HepG2 (cell line): ENCODE measurements around the gene MAN2A2. TPM values are rescaled to one million over a fixed set of nuclear protein-coding genes. Genes with fewer than 3 reads are reported as not detected.

Experiments
- ATAC-seq: fragments of 200-7000 bp; cut with Tn5 transposase; 3 replicates; pipeline ENCODE4 v1.9.1; 2020; ENCODE audit warnings: mild to moderate bottlenecking, moderate library complexity
- BruUV-seq: library from RNA; stranded (reverse); fragments of 400-500 nt; replicated peaks from 2 replicates; lab custom pipeline; 2021; lab: Mats Ljungman, UMichigan
- CTCF ChIA-PET: fragments of 300-600 bp; formaldehyde crosslinking; extraction: SDS; loops from one replicate; lab custom pipeline; 2021; ENCODE audit warnings: low total read pairs, inconsistent platforms, low intra/inter-chr PET ratio; lab: Yijun Ruan, JAX
- POLR2A ChIA-PET: fragments of 350-600 bp; sonication (Branson Sonifier 250); formaldehyde crosslinking; loops from one replicate; lab custom pipeline; 2020; ENCODE audit warnings: antibody characterized with exemption, inconsistent platforms; lab: Yijun Ruan, JAX
- DNase-seq: peaks from one replicate; pipeline ENCODE4 v3.0.0-alpha.2; 2015; ENCODE audit warnings: low spot score
- FAIRE-seq: peaks from 3 replicates; lab custom pipeline; 2011; peaks lifted over from hg19 to GRCh38; lab: Jason Lieb, UNC
- H2AFZ ChIP-seq: one replicate; pipeline ENCODE4 v1.6.1; 2011; ENCODE audit warnings: low read length, inconsistent platforms
- H3K27ac ChIP-seq: fragments of 300-600 bp; 3 replicates; pipeline ENCODE4 v1.8.0; 2011; ENCODE audit warnings: mixed run types, mild to moderate bottlenecking, mixed read lengths, low read length, inconsistent platforms; ENCODE audit not compliant: insufficient read depth; ENCODE audit errors: extremely low read length
- H3K27me3 ChIP-seq, 2 experiments: fragments of 200-600 bp in 1 of 2; 2 replicates in 1 of 2; 3 replicates in 1 of 2; pipeline versions ENCODE4 v1.6.0 to v1.8.0; 2011; ENCODE audit warnings: low read length in 2 of 2, mild to moderate bottlenecking in 2 of 2, moderate library complexity in 2 of 2, inconsistent platforms in 1 of 2; ENCODE audit not compliant: insufficient read depth in 2 of 2, control insufficient read depth in 1 of 2
- H3K36me3 ChIP-seq, 2 experiments: fragments of 200-600 bp in 1 of 2; replicated peaks in 1 of 2; 2 replicates in 1 of 2; 3 replicates in 1 of 2; pipeline versions ENCODE4 v1.5.1 to v1.8.0; 2011; ENCODE audit warnings: low read length in 2 of 2, inconsistent platforms in 1 of 2; ENCODE audit not compliant: insufficient read depth in 2 of 2, control insufficient read depth in 1 of 2
- H3K4me1 ChIP-seq: 2 replicates; pipeline ENCODE4 v1.5.1; 2012; ENCODE audit warnings: low read length, inconsistent platforms; ENCODE audit not compliant: insufficient read depth
- H3K4me2 ChIP-seq: 2 replicates; pipeline ENCODE4 v1.6.0; 2011; ENCODE audit warnings: low read depth, low read length, inconsistent platforms
- H3K4me3 ChIP-seq, 3 experiments: fragments of 200-600 bp in 1 of 3; sonication (generic), shearing (Covaris generic) in 1 of 3; replicated peaks in 1 of 3; 2 replicates each; pipeline ENCODE4 v1.5.1; 2011 to 2016; ENCODE audit warnings: low read length in 3 of 3, inconsistent platforms in 2 of 3, low read depth in 2 of 3, mild to moderate bottlenecking in 2 of 3, control low read depth in 1 of 3, mixed read lengths in 1 of 3; ENCODE audit not compliant: insufficient read depth in 1 of 3
- H3K79me2 ChIP-seq: one replicate; pipeline ENCODE4 v1.6.1; 2011; ENCODE audit warnings: low read length, inconsistent platforms; ENCODE audit not compliant: insufficient read depth
- H3K9ac ChIP-seq: 2 replicates; pipeline ENCODE4 v1.6.0; 2011; ENCODE audit warnings: mild to moderate bottlenecking, low read depth, low read length, inconsistent platforms; ENCODE audit not compliant: insufficient read depth
- H3K9me3 ChIP-seq: 2 replicates; pipeline ENCODE4 v1.5.1; 2012; ENCODE audit warnings: mild to moderate bottlenecking, low read length
- H4K20me1 ChIP-seq: 2 replicates; pipeline ENCODE4 v1.6.0; 2011; ENCODE audit warnings: inconsistent platforms, mild to moderate bottlenecking, low read length, moderate library complexity; ENCODE audit not compliant: insufficient read depth
- BRD4 ChIP-seq: sonication (generic); formaldehyde crosslinking; IDR thresholded peaks from 2 replicates; pipeline ENCODE4 v1.4.0; 2020; ENCODE audit warnings: missing genetic modification reagents
- GATAD2A ChIP-seq: IDR thresholded peaks from 2 replicates; pipeline ENCODE4 v1.6.1; 2016
- HNF4A ChIP-seq: sonication (generic); formaldehyde crosslinking; IDR thresholded peaks from 2 replicates; pipeline ENCODE4 v1.4.0; 2020; ENCODE audit warnings: missing genetic modification reagents
- KLF16 ChIP-seq, 2 experiments: sonication (generic) in 1 of 2; formaldehyde crosslinking in 1 of 2; IDR thresholded peaks; 2 replicates each; pipeline versions ENCODE4 v1.6.1 to v1.8.0; 2016 to 2023; ENCODE audit warnings: missing genetic modification reagents in 2 of 2, missing compliant biosample characterization in 1 of 2
- NFIC ChIP-seq: IDR thresholded peaks from 2 replicates; pipeline ENCODE4 v1.6.1; 2012; ENCODE audit warnings: mild to moderate bottlenecking, low read length, inconsistent platforms
- SMAD1 ChIP-seq: sonication (generic); formaldehyde crosslinking; IDR thresholded peaks from 2 replicates; pipeline ENCODE4 v1.4.0; 2020; ENCODE audit warnings: missing genetic modification reagents, low read depth, mild to moderate bottlenecking, borderline replicate concordance
- SMAD3 ChIP-seq: sonication (generic); formaldehyde crosslinking; IDR thresholded peaks from 2 replicates; pipeline ENCODE4 v1.4.0; 2020; ENCODE audit warnings: missing genetic modification reagents
- SP5 ChIP-seq: IDR thresholded peaks from 2 replicates; pipeline ENCODE4 v1.6.1; 2016; ENCODE audit warnings: low read depth, borderline replicate concordance
- TEAD2 ChIP-seq: sonication (generic); formaldehyde crosslinking; IDR thresholded peaks from 2 replicates; pipeline ENCODE4 v1.9.0; 2021; ENCODE audit warnings: missing genetic modification reagents
- ZFY ChIP-seq: sonication (generic); formaldehyde crosslinking; IDR thresholded peaks from 2 replicates; pipeline ENCODE4 v1.4.0; 2020; ENCODE audit warnings: missing genetic modification reagents
- ZMYM2 ChIP-seq: sonication (generic); formaldehyde crosslinking; IDR thresholded peaks from 2 replicates; pipeline ENCODE4 v1.8.0; 2022; ENCODE audit warnings: mild to moderate bottlenecking, missing genetic modification reagents
- ZNF235 ChIP-seq: sonication (generic); formaldehyde crosslinking; IDR thresholded peaks from 2 replicates; pipeline ENCODE4 v1.8.1; 2023; ENCODE audit warnings: mild to moderate bottlenecking, missing genetic modification reagents, borderline replicate concordance
- ZNF30 ChIP-seq: sonication (generic); formaldehyde crosslinking; IDR thresholded peaks from 2 replicates; pipeline ENCODE4 v1.5.0; 2020; ENCODE audit warnings: mild to moderate bottlenecking, missing genetic modification reagents
- ZNF367 ChIP-seq: sonication (generic); formaldehyde crosslinking; IDR thresholded peaks from 2 replicates; pipeline ENCODE4 v1.4.0; 2020; ENCODE audit warnings: missing genetic modification reagents, borderline replicate concordance
- ZNF543 ChIP-seq: sonication (generic); formaldehyde crosslinking; IDR thresholded peaks from 2 replicates; pipeline ENCODE4 v1.4.0; 2020; ENCODE audit warnings: mild to moderate bottlenecking, missing genetic modification reagents
- ZNF687 ChIP-seq: sonication (generic); formaldehyde crosslinking; IDR thresholded peaks from 2 replicates; pipeline ENCODE4 v1.5.1; 2020; ENCODE audit warnings: mild to moderate bottlenecking, missing genetic modification reagents, moderate library complexity
- ZNF883 ChIP-seq: sonication (generic); formaldehyde crosslinking; IDR thresholded peaks from 2 replicates; pipeline ENCODE4 v1.5.1; 2020; ENCODE audit warnings: mild to moderate bottlenecking, missing genetic modification reagents; ENCODE audit errors: not compliant biosample characterization
- WGBS: methylation state at CpG from one replicate; pipeline ENCODE4 v1.1.6; 2017; ENCODE audit warnings: low lambda C conversion rate; 5-methylcytosine and 5-hydroxymethylcytosine counted together
- in situ Hi-C: cut with HindIII; loops from 2 replicates; pipeline ENCODE4 v1.10.0; 2017; ENCODE audit warnings: low pct_unique_long_range_greater_than_20kb; ENCODE audit not compliant: extremely low pct_ligation_motif_present
- intact Hi-C: fragments of 100-400 bp; cut with micrococcal nuclease; formaldehyde crosslinking; loops from one replicate; pipeline ENCODE4 v1.10.0; 2022; ENCODE audit not compliant: unreplicated experiment
- polyA plus RNA-seq, 8 experiments: library from polyadenylated mRNA; depleted of rRNA in 3 of 8; stranded (reverse) in 7 of 8; unstranded in 1 of 8; fragments of >200 nt; fragmentation: Illumina TruSeq in 4 of 8; extraction: Trizol in 4 of 8; gene quantifications; 2 replicates each; pipeline versions ENCODE4 v1.2.1 to v1.2.3, GENCODE V29; 2011 to 2016; ENCODE audit warnings: low read depth in 4 of 8, missing spikeins in 1 of 8, mixed read lengths in 1 of 8; ENCODE audit not compliant: insufficient read depth in 1 of 8
- total RNA-seq, 5 experiments: library from RNA; depleted of rRNA; stranded (reverse); fragments of >200 nt; fragmentation: Illumina TruSeq; extraction: Trizol; gene quantifications; 2 replicates each; pipeline ENCODE4 v1.2.3, GENCODE V29; 2016; ENCODE audit warnings: low read depth in 1 of 5
- TF ChIP-seq, protein P1 (sequence below): sonication (generic); formaldehyde crosslinking; IDR thresholded peaks from 2 replicates; pipeline ENCODE4 v1.4.0; 2020; ENCODE audit warnings: missing genetic modification reagents
- TF ChIP-seq, protein P2 (sequence below): sonication (generic); formaldehyde crosslinking; IDR thresholded peaks from 2 replicates; pipeline ENCODE4 v1.8.0; 2022; ENCODE audit warnings: mild to moderate bottlenecking, missing genetic modification reagents, moderate library complexity

The MAN2A2 gene
- total and polyA plus RNA-seq, 2 of the 13 experiments (the other 11 are each of a cell fraction or from before 2014, with no cell fraction given) = 17.5 to 51.5 TPM

GRCh38 chr15:90883526-90883975 is 19.6 kb upstream of the MAN2A2 start:
- DNase-seq = no peak
- no TSS peak for BruUV-seq
- peaks cover 6 to 13% of the 10 kb centered on the region in 2 experiments; a peak in 3 of 5 replicates for H3K36me3 ChIP-seq
- no peak overlapping the region for H3K27ac ChIP-seq
- peak; percentile 40 for ATAC-seq
- 39% methylated on average over 4 of the region's 7 CpGs for WGBS
- ChIA-PET POLR2A (interaction anchor here (0.7 to 5.1 kb wide), 6 partner anchors 9 to 218 kb away, joined by 3 to 52 read pairs (median 9); partner anchors contain the start of gene MAN2A2), CTCF (no interaction called here)
- in situ Hi-C loops = no loop called here
- H3K79me2 ChIP-seq = no peaks in the 10 kb centered on the region
- peaks cover 36% of the 10 kb centered on the region for H3K4me1 ChIP-seq
- H3K4me3 ChIP-seq = peak overlapping the region; percentile 37 to 65 (median 54); a peak in 5 of 6 replicates
- peak overlapping the region; percentile 53; the same call in 1 of the 2 replicates for H3K9ac ChIP-seq
- FAIRE-seq = peak; percentile 76
- peak overlapping the region; percentile 72 for H3K4me2 ChIP-seq
- intact Hi-C loops = no loop called here
- H2AFZ ChIP-seq = no peak overlapping the region
- H4K20me1 ChIP-seq = 0 out of 2 replicates have a peak, but pooled peaks cover 2% of the 10 kb centered on the region
- no peaks in the 10 kb centered on the region for H3K9me3 ChIP-seq
- no peaks in the 10 kb centered on the region for H3K27me3 ChIP-seq
- peak; percentile 77 for TF ChIP-seq ZFY (CRISPR knock-in tag)
- peak; percentile 83 for TF ChIP-seq HNF4A (CRISPR knock-in tag)
- 0 out of 2 replicates have a peak, but pooled peaks have one; percentile 40 for TF ChIP-seq ZNF687 (CRISPR knock-in tag)
- peak; percentile 42; the same call in 1 of the 2 replicates for TF ChIP-seq GATAD2A (CRISPR knock-in tag)
- no peak for TF ChIP-seq SMAD1 (CRISPR knock-in tag)
- TF ChIP-seq, protein P1, sequence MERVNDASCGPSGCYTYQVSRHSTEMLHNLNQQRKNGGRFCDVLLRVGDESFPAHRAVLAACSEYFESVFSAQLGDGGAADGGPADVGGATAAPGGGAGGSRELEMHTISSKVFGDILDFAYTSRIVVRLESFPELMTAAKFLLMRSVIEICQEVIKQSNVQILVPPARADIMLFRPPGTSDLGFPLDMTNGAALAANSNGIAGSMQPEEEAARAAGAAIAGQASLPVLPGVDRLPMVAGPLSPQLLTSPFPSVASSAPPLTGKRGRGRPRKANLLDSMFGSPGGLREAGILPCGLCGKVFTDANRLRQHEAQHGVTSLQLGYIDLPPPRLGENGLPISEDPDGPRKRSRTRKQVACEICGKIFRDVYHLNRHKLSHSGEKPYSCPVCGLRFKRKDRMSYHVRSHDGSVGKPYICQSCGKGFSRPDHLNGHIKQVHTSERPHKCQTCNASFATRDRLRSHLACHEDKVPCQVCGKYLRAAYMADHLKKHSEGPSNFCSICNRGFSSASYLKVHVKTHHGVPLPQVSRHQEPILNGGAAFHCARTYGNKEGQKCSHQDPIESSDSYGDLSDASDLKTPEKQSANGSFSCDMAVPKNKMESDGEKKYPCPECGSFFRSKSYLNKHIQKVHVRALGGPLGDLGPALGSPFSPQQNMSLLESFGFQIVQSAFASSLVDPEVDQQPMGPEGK (CRISPR knock-in tag) = peak; percentile 69; the same call in 1 of the 2 replicates
- TF ChIP-seq BRD4 (CRISPR knock-in tag) = 0 out of 2 replicates have a peak, but pooled peaks have one; percentile 44
- TF ChIP-seq ZNF30 (CRISPR knock-in tag) = no peak
- TF ChIP-seq TEAD2 (CRISPR knock-in tag) = no peak
- 0 out of 2 replicates have a peak, but pooled peaks have one; percentile 11 for TF ChIP-seq ZNF543 (CRISPR knock-in tag)
- TF ChIP-seq SP5 (CRISPR knock-in tag) = 0 out of 2 replicates have a peak, but pooled peaks have one; percentile 48
- TF ChIP-seq ZNF235 (CRISPR knock-in tag) = no peak
- TF ChIP-seq, protein P2, sequence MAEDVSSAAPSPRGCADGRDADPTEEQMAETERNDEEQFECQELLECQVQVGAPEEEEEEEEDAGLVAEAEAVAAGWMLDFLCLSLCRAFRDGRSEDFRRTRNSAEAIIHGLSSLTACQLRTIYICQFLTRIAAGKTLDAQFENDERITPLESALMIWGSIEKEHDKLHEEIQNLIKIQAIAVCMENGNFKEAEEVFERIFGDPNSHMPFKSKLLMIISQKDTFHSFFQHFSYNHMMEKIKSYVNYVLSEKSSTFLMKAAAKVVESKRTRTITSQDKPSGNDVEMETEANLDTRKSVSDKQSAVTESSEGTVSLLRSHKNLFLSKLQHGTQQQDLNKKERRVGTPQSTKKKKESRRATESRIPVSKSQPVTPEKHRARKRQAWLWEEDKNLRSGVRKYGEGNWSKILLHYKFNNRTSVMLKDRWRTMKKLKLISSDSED (CRISPR knock-in tag) = no peak
- no peak for TF ChIP-seq KLF16 (CRISPR knock-in tag; IDR thresholded peaks at IDR 0.05)
- no peak for TF ChIP-seq SMAD3 (CRISPR knock-in tag)
- no peak for TF ChIP-seq ZMYM2 (CRISPR knock-in tag)
- no peak for TF ChIP-seq ZNF367 (CRISPR knock-in tag)
- TF ChIP-seq ZNF883 (CRISPR knock-in tag) = no peak
- TF ChIP-seq NFIC = no peak
